Cardiac fibroblast (primary cell): ENCODE measurements around the gene FAM131B.

Experiments
- DNase-seq, 2 donors: peaks; one replicate each; pipeline versions ENCODE4 v3.0.0 to v3.0.0-alpha.2; 2010; ENCODE audit warnings: low read depth in 2 of 2
- H3K4me3 ChIP-seq, 2 donors: replicated peaks in 1 of 2; 1 replicate in 1 of 2; 2 replicates in 1 of 2; pipeline ENCODE4 v1.5.1; 2011; ENCODE audit warnings: low read depth in 2 of 2, low read length in 2 of 2, mild to moderate bottlenecking in 2 of 2, moderate library complexity in 1 of 2
- CTCF ChIP-seq: IDR thresholded peaks from one replicate; pipeline ENCODE4 v1.5.1; 2011; ENCODE audit warnings: low read depth, mild to moderate bottlenecking, low read length, inconsistent platforms

FAM131B gene

GRCh38 chr7:143329471-143330170 is 32.9 kb downstream of the FAM131B start:
- no peak overlapping the region for H3K4me3 ChIP-seq
- no peak for TF ChIP-seq CTCF
- DNase-seq = no peak

GRCh38 chr7:143327903-143328302 is 34.6 kb downstream of the FAM131B start:
- no peak for DNase-seq
- no peak for TF ChIP-seq CTCF
- no peak overlapping the region for H3K4me3 ChIP-seq

GRCh38 chr7:143325240-143325639 is 37.3 kb downstream of the FAM131B start:
- no peak overlapping the region for H3K4me3 ChIP-seq
- DNase-seq = no peak
- TF ChIP-seq CTCF = no peak

GRCh38 chr7:143323653-143324052 is 38.9 kb downstream of the FAM131B start:
- no peak overlapping the region for H3K4me3 ChIP-seq
- no peak for DNase-seq
- TF ChIP-seq CTCF = no peak

- no peak for TF ChIP-seq CTCF
- DNase-seq = peak in 1 of 2 donors; percentile 4
- no peak overlapping the region for H3K4me3 ChIP-seq
Observed at GRCh38 chr7:143322760-143323633, 39.5 kb downstream of the FAM131B start.

GRCh38 chr7:143321734-143322133 is 40.8 kb downstream of the FAM131B start:
- peak; percentile 17 for TF ChIP-seq CTCF
- H3K4me3 ChIP-seq = no peak overlapping the region
- DNase-seq = peak in 1 of 2 donors; percentile 7
